ENCODE data around the gene CENPM. TPM values are rescaled to one million over a fixed set of nuclear protein-coding genes. Genes with fewer than 3 reads are reported as not detected.

Gene CENPM
- total RNA-seq, 1 experiment from 2014 or later, result 77.5 TPM

DNA sequence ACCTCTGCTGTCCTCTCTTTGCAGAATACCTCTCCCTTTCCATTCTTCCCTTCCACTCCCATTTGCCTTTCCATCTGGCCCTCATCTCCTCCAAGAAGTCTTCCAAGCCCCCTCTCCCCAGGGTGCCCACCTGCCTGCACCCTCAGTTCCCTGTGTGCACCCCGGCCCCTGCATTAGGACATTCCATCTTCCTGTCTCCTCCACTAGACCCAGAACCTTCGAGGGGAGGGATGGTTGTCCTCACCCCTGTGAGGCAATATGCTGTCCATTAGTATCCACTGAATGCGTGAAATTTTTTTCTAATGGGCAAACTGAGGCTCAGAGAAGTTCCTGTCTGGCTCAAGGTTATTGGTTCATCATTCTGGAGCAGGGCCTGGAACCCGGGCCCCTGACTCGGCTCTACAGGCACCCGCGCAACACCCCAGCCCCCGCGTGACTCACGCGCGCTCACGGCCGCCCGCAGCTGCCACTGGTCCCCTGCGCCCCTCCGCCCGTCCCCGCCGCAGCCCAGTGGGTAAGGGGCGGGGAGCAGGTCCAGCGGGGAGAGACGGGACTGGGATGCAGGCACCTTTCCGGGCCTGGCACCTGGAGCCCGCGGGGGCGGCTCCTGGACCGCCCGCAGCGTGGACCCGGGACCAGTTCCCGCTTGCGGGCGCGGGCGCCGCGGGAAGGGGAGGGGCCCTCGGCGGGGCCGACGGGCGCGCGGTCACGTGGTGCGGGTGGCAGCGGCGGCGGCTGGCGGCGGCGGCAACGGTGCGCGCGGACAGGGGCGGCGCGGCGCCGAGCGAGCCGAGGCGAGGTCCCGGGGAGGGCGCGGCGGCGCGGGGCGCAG is 29.3 kb upstream of the CENPM start:
- no peak overlapping the region for H3K27ac ChIP-seq (ENCODE audit: low read length)
- BruUV-seq (replicated peaks), result no TSS peak
- POLR2A ChIA-PET (ENCODE audit: unreplicated experiment), result no interaction called here
- H3K79me2 ChIP-seq (ENCODE audit: low read length), result no peaks in the 10 kb centered on the region
- CTCF ChIA-PET, result interaction anchor here (0.8 kb wide), 1 partner anchor 9 kb away, joined by 3 read pairs; no protein-coding TSS in a partner anchor
- DNase-seq (no peak), ATAC-seq (peak; percentile 46)
- no peaks in the 10 kb centered on the region for H3K9me2 ChIP-seq (replicated peaks; ENCODE audit: low read length)
- H3K27me3 ChIP-seq (ENCODE audit: low read length), result peaks cover 16% of the 10 kb centered on the region
- no peak overlapping the region for H3K9ac ChIP-seq (ENCODE audit: low read length)
- no peaks in the 10 kb centered on the region for H4K20me1 ChIP-seq (ENCODE audit: low read length)
- no peaks in the 10 kb centered on the region for H3K36me3 ChIP-seq (ENCODE audit: low read depth, low read length)
- no peaks in the 10 kb centered on the region for H3K9me3 ChIP-seq (ENCODE audit: low read length)
- intact Hi-C loops (cut with micrococcal nuclease), result no loop called here
- TF ChIP-seq EZH2phosphoT487 (IDR thresholded peaks at IDR 0.05; ENCODE audit: borderline replicate concordance, low read length), result no peak
- peak overlapping the region; percentile 75 for H3K4me2 ChIP-seq (ENCODE audit: low read length)
- peak overlapping the region; percentile 42; the same call in 1 of the 2 replicates for H2AFZ ChIP-seq (ENCODE audit: low read length)
- no peaks in the 10 kb centered on the region for H3F3A ChIP-seq (ENCODE audit: low read length, unreplicated experiment)
- peak overlapping the region; percentile 56; the same call in 1 of the 2 replicates for H3K4me3 ChIP-seq (ENCODE audit: low read length)
- no peaks in the 10 kb centered on the region for H3K4me1 ChIP-seq (ENCODE audit: insufficient read depth, low read length)

DNA sequence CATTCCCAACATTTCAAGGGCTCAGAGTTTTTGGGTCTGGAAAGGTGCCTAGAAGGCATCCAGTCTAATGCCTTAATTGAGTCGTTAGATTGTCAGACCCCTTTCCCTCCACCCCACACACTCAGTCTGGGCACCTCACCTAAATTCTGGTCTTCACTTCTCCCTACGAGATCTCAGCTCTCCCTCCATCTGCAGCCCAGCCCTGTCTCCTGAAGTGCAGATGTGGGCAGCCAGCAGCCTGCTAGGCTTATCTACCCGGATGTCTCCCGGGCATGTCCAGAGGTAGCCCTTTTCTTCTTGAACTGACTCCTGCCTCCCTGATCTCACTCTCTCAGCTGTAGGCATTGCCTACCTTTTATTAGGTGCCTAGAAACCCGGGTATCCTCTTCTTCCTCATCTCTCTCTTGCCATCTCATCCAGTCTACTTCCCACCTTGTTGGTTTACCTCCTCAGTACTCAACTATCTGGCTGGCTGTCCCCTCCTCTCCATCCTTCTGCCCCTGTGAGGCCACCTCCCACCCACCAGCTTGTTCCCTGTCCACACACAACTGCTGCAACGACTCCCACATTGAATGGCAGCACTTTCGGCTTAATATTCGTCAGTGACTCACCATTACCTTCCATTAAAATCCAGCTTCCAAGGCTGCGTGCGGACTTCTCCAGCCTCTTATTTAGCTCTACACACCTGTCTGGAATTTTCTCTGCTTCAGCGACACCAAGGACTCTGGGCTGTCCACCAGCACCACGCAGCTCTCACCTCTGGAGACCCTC is 28.5 kb upstream of the CENPM start:
- ATAC-seq (no peak), DNase-seq (no peak)
- H3K4me1 ChIP-seq (ENCODE audit: insufficient read depth, low read length), result no peaks in the 10 kb centered on the region
- no peaks in the 10 kb centered on the region for H3K36me3 ChIP-seq (ENCODE audit: low read depth, low read length)
- H3K9ac ChIP-seq (ENCODE audit: low read length), result no peak overlapping the region
- peaks cover 16% of the 10 kb centered on the region for H3K27me3 ChIP-seq (ENCODE audit: low read length)
- POLR2A ChIA-PET (ENCODE audit: unreplicated experiment), result interaction anchor here (0.5 kb wide), 1 partner anchor 197 kb away, joined by 3 read pairs; no protein-coding TSS in a partner anchor
- H3K79me2 ChIP-seq (ENCODE audit: low read length), result no peaks in the 10 kb centered on the region
- BruUV-seq (replicated peaks), result no TSS peak
- intact Hi-C loops (cut with micrococcal nuclease), result no loop called here
- H3F3A ChIP-seq (ENCODE audit: low read length, unreplicated experiment), result no peaks in the 10 kb centered on the region
- H3K9me3 ChIP-seq (ENCODE audit: low read length), result no peaks in the 10 kb centered on the region
- TF ChIP-seq EZH2 (IDR thresholded peaks at IDR 0.05; ENCODE audit: low read length, unreplicated experiment) (no peak), EZH2phosphoT487 (IDR thresholded peaks at IDR 0.05; ENCODE audit: borderline replicate concordance, low read length) (no peak)
- TF ChIP-seq, protein P1, sequence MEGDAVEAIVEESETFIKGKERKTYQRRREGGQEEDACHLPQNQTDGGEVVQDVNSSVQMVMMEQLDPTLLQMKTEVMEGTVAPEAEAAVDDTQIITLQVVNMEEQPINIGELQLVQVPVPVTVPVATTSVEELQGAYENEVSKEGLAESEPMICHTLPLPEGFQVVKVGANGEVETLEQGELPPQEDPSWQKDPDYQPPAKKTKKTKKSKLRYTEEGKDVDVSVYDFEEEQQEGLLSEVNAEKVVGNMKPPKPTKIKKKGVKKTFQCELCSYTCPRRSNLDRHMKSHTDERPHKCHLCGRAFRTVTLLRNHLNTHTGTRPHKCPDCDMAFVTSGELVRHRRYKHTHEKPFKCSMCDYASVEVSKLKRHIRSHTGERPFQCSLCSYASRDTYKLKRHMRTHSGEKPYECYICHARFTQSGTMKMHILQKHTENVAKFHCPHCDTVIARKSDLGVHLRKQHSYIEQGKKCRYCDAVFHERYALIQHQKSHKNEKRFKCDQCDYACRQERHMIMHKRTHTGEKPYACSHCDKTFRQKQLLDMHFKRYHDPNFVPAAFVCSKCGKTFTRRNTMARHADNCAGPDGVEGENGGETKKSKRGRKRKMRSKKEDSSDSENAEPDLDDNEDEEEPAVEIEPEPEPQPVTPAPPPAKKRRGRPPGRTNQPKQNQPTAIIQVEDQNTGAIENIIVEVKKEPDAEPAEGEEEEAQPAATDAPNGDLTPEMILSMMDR (conservative IDR thresholded peaks at IDR 0.05; ENCODE audit: low read depth, low read length), result no peak
- H2AFZ ChIP-seq (ENCODE audit: low read length), result no peak overlapping the region
- no peaks in the 10 kb centered on the region for H4K20me1 ChIP-seq (ENCODE audit: low read length)
- no peak overlapping the region for H3K4me2 ChIP-seq (ENCODE audit: low read length)
- CTCF ChIA-PET, result interaction anchor here (0.8 kb wide), 1 partner anchor 9 kb away, joined by 3 read pairs; no protein-coding TSS in a partner anchor
- no peak overlapping the region for H3K4me3 ChIP-seq (ENCODE audit: low read length)
- H3K9me2 ChIP-seq (replicated peaks; ENCODE audit: low read length), result no peaks in the 10 kb centered on the region
- H3K27ac ChIP-seq (ENCODE audit: low read length), result no peak overlapping the region

DNA sequence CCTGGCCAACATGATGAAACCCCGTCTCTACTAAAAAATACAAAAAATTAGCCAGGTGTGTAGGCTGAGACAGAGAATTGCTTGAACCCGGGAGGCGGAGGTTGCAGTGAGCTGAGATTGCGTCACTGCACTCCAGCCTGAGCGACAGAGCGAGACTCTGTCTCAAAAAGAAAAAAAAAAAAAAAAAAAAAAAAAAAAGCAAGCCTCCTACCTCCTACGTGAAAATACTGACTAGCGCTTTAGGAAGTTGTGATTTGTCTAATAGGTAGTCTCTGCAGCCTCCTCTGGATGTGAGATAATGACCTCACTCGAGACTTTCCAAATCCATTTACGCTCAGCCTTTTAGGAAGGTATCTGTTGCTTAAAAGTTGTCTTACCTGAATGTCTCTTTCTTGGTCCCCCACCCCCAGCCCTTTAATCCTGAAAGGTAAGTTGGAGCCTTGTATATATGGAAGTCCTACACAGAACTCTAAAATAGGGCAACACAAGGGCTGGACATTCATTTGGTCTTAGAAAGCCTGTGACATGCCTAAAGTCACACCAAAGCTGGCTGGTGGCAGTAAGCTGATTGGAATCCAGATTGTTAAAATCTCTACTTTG is 27.8 kb upstream of the CENPM start:
- Histone ChIP-seq H4K20me1 (ENCODE audit: low read length) (no peaks in the 10 kb centered on the region), H3K27me3 (ENCODE audit: low read length) (peaks cover 16% of the 10 kb centered on the region), H2AFZ (ENCODE audit: low read length) (no peak overlapping the region), H3K4me3 (ENCODE audit: low read length) (no peak overlapping the region), H3K9me2 (replicated peaks; ENCODE audit: low read length) (no peaks in the 10 kb centered on the region), H3K36me3 (ENCODE audit: low read depth, low read length) (no peaks in the 10 kb centered on the region), H3F3A (ENCODE audit: low read length, unreplicated experiment) (no peaks in the 10 kb centered on the region), H3K4me2 (ENCODE audit: low read length) (no peak overlapping the region), H3K9ac (ENCODE audit: low read length) (no peak overlapping the region), H3K27ac (ENCODE audit: low read length) (no peak overlapping the region), H3K9me3 (ENCODE audit: low read length) (no peaks in the 10 kb centered on the region), H3K4me1 (ENCODE audit: insufficient read depth, low read length) (no peaks in the 10 kb centered on the region), H3K79me2 (ENCODE audit: low read length) (no peaks in the 10 kb centered on the region)
- ChIA-PET CTCF (no interaction called here), POLR2A (ENCODE audit: unreplicated experiment) (interaction anchor here (0.5 kb wide), 1 partner anchor 196 kb away, joined by 3 read pairs; no protein-coding TSS in a partner anchor)
- BruUV-seq (replicated peaks), result no TSS peak
- TF ChIP-seq EZH2 (IDR thresholded peaks at IDR 0.05; ENCODE audit: low read length, unreplicated experiment), result no peak
- ATAC-seq, result no peak
- no peak for DNase-seq
- intact Hi-C loops (cut with micrococcal nuclease), result no loop called here

Measured in PC-3 (cell line).